ENCODE measurements around the gene TMEM132D. TPM values are rescaled to one million over a fixed set of nuclear protein-coding genes. Genes with fewer than 3 reads are reported as not detected.

The TMEM132D gene
- total and polyA plus RNA-seq, 7 donors: 0.01 TPM; not detected in 6

- no peak for TF ChIP-seq CTCF (IDR thresholded peaks at IDR 0.05)
- WGBS, 3 donors: 18 to 35% (median 19%) methylated on average over 13 of the region's 13 CpGs
Measured at GRCh38 chr12:129530984-129531383, 372.8 kb downstream of the TMEM132D start.

GRCh38 chr12:129530517-129530916 lies 373.3 kb downstream of the TMEM132D start:
- H3K27ac ChIP-seq: no peak overlapping the region
- H3K27me3 ChIP-seq (ENCODE audit: insufficient read depth in 3 of 3, low read length in 2 of 3): no peaks in the 10 kb centered on the region
- H3K4me1 ChIP-seq: no peaks in the 10 kb centered on the region
- TF ChIP-seq CTCF (IDR thresholded peaks at IDR 0.05): no peak
- no peak for ATAC-seq
- H3K9me3 ChIP-seq: no peaks in the 10 kb centered on the region
- no peak for DNase-seq
- 41 to 47% (median 46%) methylated on average over 6 of the region's 6 CpGs for WGBS, 3 donors
- H3K36me3 ChIP-seq (ENCODE audit: insufficient read depth in 1 of 2, low read depth in 1 of 2): no peaks in the 10 kb centered on the region
- H3K4me3 ChIP-seq: no peak overlapping the region
- intact Hi-C loops (cut with DNase I): no loop called here

More at GRCh38 chr12:129530984-129531383, 372.8 kb downstream of the TMEM132D start:
- H3K9me3 ChIP-seq: no peaks in the 10 kb centered on the region
- ATAC-seq: no peak
- H3K36me3 ChIP-seq (ENCODE audit: insufficient read depth in 1 of 2, low read depth in 1 of 2): no peaks in the 10 kb centered on the region
- no peak overlapping the region for H3K4me3 ChIP-seq
- H3K27me3 ChIP-seq (ENCODE audit: insufficient read depth in 3 of 3, low read length in 2 of 3): no peaks in the 10 kb centered on the region
- DNase-seq: no peak
- intact Hi-C loops (cut with DNase I): no loop called here
- H3K4me1 ChIP-seq: no peaks in the 10 kb centered on the region
- no peak overlapping the region for H3K27ac ChIP-seq

DNA sequence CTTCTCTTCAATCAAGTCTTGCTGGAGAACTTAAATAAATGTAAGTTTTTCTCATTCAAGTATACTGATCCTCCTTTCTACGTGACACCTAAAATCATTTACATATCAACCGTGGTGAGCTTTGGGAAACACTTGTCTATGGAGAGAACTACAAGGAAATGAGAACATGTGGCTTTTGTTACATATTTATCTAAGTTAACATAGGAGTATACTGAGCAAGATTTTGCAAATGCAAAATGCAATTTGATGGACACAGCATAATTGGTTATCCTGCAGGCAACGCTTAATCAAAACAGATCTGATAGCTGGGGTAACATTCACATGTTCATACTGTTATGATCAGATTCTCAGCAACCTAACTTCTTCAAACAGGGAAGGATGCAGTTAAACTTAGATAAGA lies 376.3 kb downstream of the TMEM132D start:
- no peaks in the 10 kb centered on the region for H3K36me3 ChIP-seq (ENCODE audit: insufficient read depth in 1 of 2, low read depth in 1 of 2)
- 68 to 81% (median 81%) methylated on average over 3 of the region's 3 CpGs for WGBS, 3 donors

GRCh38 chr12:129523621-129524020 lies 380.2 kb downstream of the TMEM132D start:
- H3K27me3 ChIP-seq (ENCODE audit: insufficient read depth in 3 of 3, low read length in 2 of 3): no peaks in the 10 kb centered on the region
- DNase-seq: no peak
- 75 to 87% (median 76%) methylated on average over 2 of the region's 2 CpGs for WGBS, 3 donors
- no peaks in the 10 kb centered on the region for H3K36me3 ChIP-seq (ENCODE audit: insufficient read depth in 1 of 2, low read depth in 1 of 2)
- no peak for TF ChIP-seq CTCF (IDR thresholded peaks at IDR 0.05)
- H3K4me1 ChIP-seq: no peaks in the 10 kb centered on the region
- ATAC-seq: no peak
- H3K9me3 ChIP-seq: no peaks in the 10 kb centered on the region
- no peak overlapping the region for H3K27ac ChIP-seq
- no peak overlapping the region for H3K4me3 ChIP-seq
- intact Hi-C loops (cut with DNase I): no loop called here

More for the DNA sequence above, 376.3 kb downstream of the TMEM132D start:
- Histone ChIP-seq H3K9me3 (no peaks in the 10 kb centered on the region), H3K27ac (no peak overlapping the region), H3K4me3 (no peak overlapping the region), H3K4me1 (no peaks in the 10 kb centered on the region), H3K27me3 (ENCODE audit: insufficient read depth in 3 of 3, low read length in 2 of 3) (no peaks in the 10 kb centered on the region)
- intact Hi-C loops (cut with DNase I): no loop called here
- no peak for DNase-seq
- no peak for ATAC-seq
- TF ChIP-seq CTCF (IDR thresholded peaks at IDR 0.05): no peak

DNA sequence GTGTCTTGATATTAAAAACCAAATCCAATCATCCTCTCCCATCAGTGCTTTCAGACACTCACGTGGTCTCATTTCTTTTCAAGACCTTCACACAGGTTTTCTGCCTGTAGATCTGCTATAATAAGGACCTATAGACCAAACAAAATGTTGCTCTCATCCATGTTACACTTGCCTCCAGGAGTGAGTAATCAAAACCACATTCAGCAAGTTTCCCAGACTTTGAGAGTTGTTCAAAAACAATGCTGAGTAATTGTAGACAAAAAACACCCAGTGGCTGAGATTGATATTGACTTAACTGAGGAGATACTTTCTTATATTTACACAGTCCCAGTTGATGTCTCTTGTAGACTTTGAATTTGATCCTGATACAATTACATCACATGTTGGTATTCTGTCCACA lies 383.1 kb downstream of the TMEM132D start:
- Histone ChIP-seq H3K4me1 (no peaks in the 10 kb centered on the region), H3K9me3 (peaks cover 5% of the 10 kb centered on the region), H3K27ac (no peak overlapping the region), H3K27me3 (ENCODE audit: insufficient read depth in 3 of 3, low read length in 2 of 3) (no peaks in the 10 kb centered on the region), H3K4me3 (no peak overlapping the region), H3K36me3 (ENCODE audit: insufficient read depth in 1 of 2, low read depth in 1 of 2) (no peaks in the 10 kb centered on the region)
- ATAC-seq: no peak
- intact Hi-C loops (cut with DNase I): no loop called here
- no peak for DNase-seq
- TF ChIP-seq CTCF (IDR thresholded peaks at IDR 0.05): no peak
- WGBS, 3 donors: 81 to 88% (median 84%) methylated on average over 1 of the region's 1 CpG

Data from psoas muscle (tissue), 8 donors.